GM18873 (cell line): ENCODE measurements around the gene CBARP.

Experiments used
- ATAC-seq: cut with Tn5 transposase; IDR thresholded peaks from one replicate; pipeline ENCODE4 v1.9.1; 2021; ENCODE audit warnings: mild to moderate bottlenecking, moderate library complexity, moderate number of reproducible peaks; ENCODE audit not compliant: unreplicated experiment, low FRiP score

The CBARP gene

GRCh38 chr19:1182068-1182467 lies 55.7 kb downstream of the CBARP start:
- no peak for ATAC-seq

GRCh38 chr19:1181606-1182005 lies 56.2 kb downstream of the CBARP start:
- no peak for ATAC-seq
